Mammary epithelial cell (primary cell): ENCODE results near the gene YJU2.

ENCODE experiments used
- EZH2 ChIP-seq: IDR thresholded peaks from 2 replicates; pipeline ENCODE4 v1.6.1; 2012; ENCODE audit warnings: low read length, inconsistent platforms, borderline replicate concordance
- TF ChIP-seq, protein P1 (sequence below), 2 donors: IDR thresholded peaks in 1 of 2; conservative IDR thresholded peaks in 1 of 2; 2 replicates each; pipeline ENCODE4 v1.5.1; 2011 to 2012; ENCODE audit warnings: inconsistent platforms in 2 of 2, low read length in 2 of 2, mild to moderate bottlenecking in 2 of 2, control low read depth in 1 of 2, low read depth in 1 of 2; ENCODE audit not compliant: insufficient read depth in 1 of 2; ENCODE audit errors: extremely low read depth in 1 of 2

DNA sequence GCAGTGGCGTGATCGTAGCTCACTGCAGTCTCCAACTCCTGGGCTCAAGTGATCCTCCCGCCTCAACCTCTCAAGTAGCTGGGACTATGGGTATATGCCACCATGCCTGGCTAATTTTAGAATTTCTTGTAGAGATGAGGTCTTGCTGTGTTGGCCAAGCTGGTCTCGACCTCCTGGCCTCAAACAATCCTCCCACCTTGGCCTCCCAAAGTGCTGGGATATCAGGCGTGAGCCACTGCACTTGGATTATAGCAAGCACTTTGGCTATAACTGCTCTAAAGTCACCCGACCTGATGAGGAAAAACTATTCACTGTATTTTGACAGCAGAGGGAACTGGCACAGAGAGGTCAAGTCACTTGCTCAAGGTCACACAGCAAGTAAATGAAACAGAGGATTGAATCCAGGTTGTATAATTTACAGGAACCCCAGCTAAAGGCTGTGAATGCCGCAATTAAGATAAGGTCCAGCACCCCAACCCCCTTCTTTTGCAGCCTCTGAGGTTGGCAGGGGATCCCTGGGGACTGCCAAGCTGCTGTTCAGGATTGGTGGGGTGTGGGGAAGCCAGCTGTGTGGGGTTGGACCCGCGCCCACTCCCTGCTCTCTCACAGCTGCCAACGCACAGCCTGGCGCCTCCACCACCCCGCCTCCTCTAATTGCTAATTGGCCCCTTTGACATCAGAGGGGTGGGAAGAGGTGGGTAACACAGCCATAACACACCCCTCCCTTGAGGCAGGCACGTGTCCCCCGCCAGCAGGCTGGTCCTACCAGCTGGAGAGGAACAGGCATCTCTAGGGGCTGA is 49.3 kb downstream of the YJU2 start:
- TF ChIP-seq, protein P1, sequence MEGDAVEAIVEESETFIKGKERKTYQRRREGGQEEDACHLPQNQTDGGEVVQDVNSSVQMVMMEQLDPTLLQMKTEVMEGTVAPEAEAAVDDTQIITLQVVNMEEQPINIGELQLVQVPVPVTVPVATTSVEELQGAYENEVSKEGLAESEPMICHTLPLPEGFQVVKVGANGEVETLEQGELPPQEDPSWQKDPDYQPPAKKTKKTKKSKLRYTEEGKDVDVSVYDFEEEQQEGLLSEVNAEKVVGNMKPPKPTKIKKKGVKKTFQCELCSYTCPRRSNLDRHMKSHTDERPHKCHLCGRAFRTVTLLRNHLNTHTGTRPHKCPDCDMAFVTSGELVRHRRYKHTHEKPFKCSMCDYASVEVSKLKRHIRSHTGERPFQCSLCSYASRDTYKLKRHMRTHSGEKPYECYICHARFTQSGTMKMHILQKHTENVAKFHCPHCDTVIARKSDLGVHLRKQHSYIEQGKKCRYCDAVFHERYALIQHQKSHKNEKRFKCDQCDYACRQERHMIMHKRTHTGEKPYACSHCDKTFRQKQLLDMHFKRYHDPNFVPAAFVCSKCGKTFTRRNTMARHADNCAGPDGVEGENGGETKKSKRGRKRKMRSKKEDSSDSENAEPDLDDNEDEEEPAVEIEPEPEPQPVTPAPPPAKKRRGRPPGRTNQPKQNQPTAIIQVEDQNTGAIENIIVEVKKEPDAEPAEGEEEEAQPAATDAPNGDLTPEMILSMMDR (conservative IDR thresholded peaks at IDR 0.05 in 1 of 2, IDR thresholded peaks at IDR 0.05 in 1 of 2; ENCODE audit: extremely low read depth in 1 of 2, insufficient read depth in 1 of 2, low read depth in 1 of 2, low read length in 2 of 2): no peak
- no peak for TF ChIP-seq EZH2
